ENCODE results near the gene FOSL2.

DNA sequence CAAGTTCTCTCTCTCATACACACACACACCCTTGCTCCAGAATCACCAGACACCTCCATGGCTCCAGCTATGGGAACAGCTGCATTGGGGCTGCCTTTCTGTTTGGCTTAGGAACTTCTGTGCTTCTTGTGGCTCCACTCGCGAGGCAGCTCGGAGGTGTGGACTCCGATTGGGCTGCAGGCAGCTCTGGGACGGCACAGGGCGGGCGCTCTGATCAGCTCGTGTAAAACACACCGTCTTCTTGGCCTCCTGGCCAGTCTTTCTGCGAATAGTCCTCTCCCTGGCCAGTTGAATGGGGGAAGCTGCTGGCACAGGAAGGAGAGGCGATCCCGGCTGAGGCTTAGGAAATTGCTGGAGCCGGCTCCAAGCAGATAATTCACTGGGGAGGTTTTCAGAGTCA, 22.4 kb downstream of the FOSL2 start:
- TF ChIP-seq, protein P1, sequence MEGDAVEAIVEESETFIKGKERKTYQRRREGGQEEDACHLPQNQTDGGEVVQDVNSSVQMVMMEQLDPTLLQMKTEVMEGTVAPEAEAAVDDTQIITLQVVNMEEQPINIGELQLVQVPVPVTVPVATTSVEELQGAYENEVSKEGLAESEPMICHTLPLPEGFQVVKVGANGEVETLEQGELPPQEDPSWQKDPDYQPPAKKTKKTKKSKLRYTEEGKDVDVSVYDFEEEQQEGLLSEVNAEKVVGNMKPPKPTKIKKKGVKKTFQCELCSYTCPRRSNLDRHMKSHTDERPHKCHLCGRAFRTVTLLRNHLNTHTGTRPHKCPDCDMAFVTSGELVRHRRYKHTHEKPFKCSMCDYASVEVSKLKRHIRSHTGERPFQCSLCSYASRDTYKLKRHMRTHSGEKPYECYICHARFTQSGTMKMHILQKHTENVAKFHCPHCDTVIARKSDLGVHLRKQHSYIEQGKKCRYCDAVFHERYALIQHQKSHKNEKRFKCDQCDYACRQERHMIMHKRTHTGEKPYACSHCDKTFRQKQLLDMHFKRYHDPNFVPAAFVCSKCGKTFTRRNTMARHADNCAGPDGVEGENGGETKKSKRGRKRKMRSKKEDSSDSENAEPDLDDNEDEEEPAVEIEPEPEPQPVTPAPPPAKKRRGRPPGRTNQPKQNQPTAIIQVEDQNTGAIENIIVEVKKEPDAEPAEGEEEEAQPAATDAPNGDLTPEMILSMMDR (conservative IDR thresholded peaks at IDR 0.05; ENCODE audit: low read length): no peak
- TF ChIP-seq EZH2phosphoT487 (IDR thresholded peaks at IDR 0.05; ENCODE audit: borderline replicate concordance, low read depth, low read length): no peak
